H9 (cell line): ENCODE measurements around the gene PXDN. TPM values are rescaled to one million over a fixed set of nuclear protein-coding genes. Genes with fewer than 3 reads are reported as not detected.

Source experiments
- DNase-seq: peaks from one replicate; pipeline ENCODE4 v3.0.0-alpha.2; 2017
- H2AFZ ChIP-seq: one replicate; pipeline ENCODE4 v1.6.1; 2013; ENCODE audit warnings: mild to moderate bottlenecking, low read length, control low read depth, moderate library complexity
- H2AK5ac ChIP-seq: 2 replicates; pipeline ENCODE4 v1.6.1; 2013; ENCODE audit warnings: low read length, control low read depth, mixed read lengths; ENCODE audit not compliant: insufficient read length
- H2BK120ac ChIP-seq: one replicate; pipeline ENCODE4 v1.6.1; 2013; ENCODE audit warnings: low read depth, mild to moderate bottlenecking, low read length, control low read depth, inconsistent platforms; ENCODE audit not compliant: poor library complexity, severe bottlenecking
- H2BK12ac ChIP-seq: 2 replicates; pipeline ENCODE4 v1.6.1; 2013; ENCODE audit warnings: low read length, control low read depth, mixed read lengths, low read depth; ENCODE audit not compliant: insufficient read length
- H2BK15ac ChIP-seq: 2 replicates; pipeline ENCODE4 v1.6.1; 2013; ENCODE audit warnings: low read depth, low read length, control low read depth
- H2BK20ac ChIP-seq: one replicate; pipeline ENCODE4 v1.6.1; 2013; ENCODE audit warnings: low read depth, mild to moderate bottlenecking, low read length, control low read depth, inconsistent platforms; ENCODE audit not compliant: poor library complexity, severe bottlenecking
- H2BK5ac ChIP-seq: 2 replicates; pipeline ENCODE4 v1.6.1; 2013; ENCODE audit warnings: low read length, control low read depth, mixed read lengths; ENCODE audit not compliant: insufficient read length
- H3K14ac ChIP-seq: 2 replicates; pipeline ENCODE4 v1.6.1; 2013; ENCODE audit warnings: low read length, control low read depth; ENCODE audit not compliant: insufficient read depth
- H3K18ac ChIP-seq: 2 replicates; pipeline ENCODE4 v1.6.1; 2013; ENCODE audit warnings: low read depth, mild to moderate bottlenecking, mixed read lengths, low read length, control low read depth; ENCODE audit not compliant: insufficient read length
- H3K23ac ChIP-seq: 2 replicates; pipeline ENCODE4 v1.6.1; 2013; ENCODE audit warnings: low read length, control low read depth, mixed read lengths, low read depth; ENCODE audit not compliant: insufficient read length
- H3K23me2 ChIP-seq: 2 replicates; pipeline ENCODE4 v1.6.1; 2013; ENCODE audit warnings: low read depth, mild to moderate bottlenecking, mixed read lengths, low read length, control low read depth; ENCODE audit not compliant: insufficient read length, poor library complexity, severe bottlenecking
- H3K27ac ChIP-seq: 2 replicates; pipeline ENCODE4 v1.5.1; 2013; ENCODE audit warnings: low read length, control low read depth, mixed read lengths, low read depth; ENCODE audit not compliant: insufficient read length
- H3K27me3 ChIP-seq: 2 replicates; pipeline ENCODE4 v1.6.1; 2013; ENCODE audit warnings: low read length, control low read depth, inconsistent platforms; ENCODE audit not compliant: insufficient read depth
- H3K4ac ChIP-seq: 2 replicates; pipeline ENCODE4 v1.6.1; 2013; ENCODE audit warnings: low read depth, mild to moderate bottlenecking, control low read depth, inconsistent platforms, low read length, moderate library complexity
- H3K4me1 ChIP-seq: 2 replicates; pipeline ENCODE4 v1.6.1; 2013; ENCODE audit warnings: low read length, control low read depth, inconsistent platforms; ENCODE audit not compliant: insufficient read depth
- H3K4me2 ChIP-seq: 2 replicates; pipeline ENCODE4 v1.6.1; 2013; ENCODE audit warnings: low read length, control low read depth, mixed read lengths; ENCODE audit not compliant: insufficient read length, insufficient read depth
- H3K56ac ChIP-seq: 2 replicates; pipeline ENCODE4 v1.6.1; 2013; ENCODE audit warnings: low read depth, mild to moderate bottlenecking, mixed read lengths, low read length, control low read depth; ENCODE audit not compliant: insufficient read length
- H3K79me1 ChIP-seq: 2 replicates; pipeline ENCODE4 v1.6.1; 2013; ENCODE audit warnings: low read depth, mild to moderate bottlenecking, moderate library complexity, low read length, control low read depth, inconsistent platforms; ENCODE audit not compliant: insufficient read depth, poor library complexity, severe bottlenecking
- H3K79me2 ChIP-seq: 2 replicates; pipeline ENCODE4 v1.6.1; 2013; ENCODE audit warnings: low read length, control low read depth, inconsistent platforms; ENCODE audit not compliant: insufficient read depth
- H3K9ac ChIP-seq: 2 replicates; pipeline ENCODE4 v1.6.1; 2013; ENCODE audit warnings: low read length, control low read depth, mixed read lengths; ENCODE audit not compliant: insufficient read length; ENCODE audit errors: extremely low read depth
- H3K9me3 ChIP-seq: one replicate; pipeline ENCODE4 v1.6.1; 2013; ENCODE audit warnings: low read depth, low read length, inconsistent platforms; ENCODE audit not compliant: control insufficient read depth
- H3T11ph ChIP-seq: one replicate; pipeline ENCODE4 v1.6.1; 2013; ENCODE audit warnings: mild to moderate bottlenecking, low read length, control low read depth, inconsistent platforms
- H4K20me1 ChIP-seq: one replicate; pipeline ENCODE4 v1.6.1; 2013; ENCODE audit not compliant: control insufficient read depth, insufficient read length, insufficient read depth
- H4K5ac ChIP-seq: 2 replicates; pipeline ENCODE4 v1.6.1; 2013; ENCODE audit warnings: low read depth, mild to moderate bottlenecking, mixed read lengths, low read length, control low read depth; ENCODE audit not compliant: insufficient read length
- H4K8ac ChIP-seq: replicated peaks from 2 replicates; pipeline ENCODE4 v1.6.1; 2013; ENCODE audit warnings: low read length, control low read depth, mixed read lengths, low read depth; ENCODE audit not compliant: insufficient read length
- H4K91ac ChIP-seq: 2 replicates; pipeline ENCODE4 v1.6.1; 2013; ENCODE audit warnings: low read depth, mild to moderate bottlenecking, moderate library complexity, mixed read lengths, low read length, control low read depth; ENCODE audit not compliant: insufficient read length
- H3K27ac Mint-ChIP-seq, 3 experiments: 2 replicates in 2 of 3; 3 replicates in 1 of 3; pipeline ENCODE4 v1.8.0; 2020 to 2021; ENCODE audit warnings: mixed read lengths in 3 of 3, mild to moderate bottlenecking in 1 of 3, moderate library complexity in 1 of 3
- H3K27me3 Mint-ChIP-seq: 2 replicates; pipeline ENCODE4 v1.8.0; 2021; ENCODE audit warnings: low read depth, mild to moderate bottlenecking, moderate library complexity, mixed read lengths
- H3K36me3 Mint-ChIP-seq, 3 experiments: 2 replicates in 2 of 3; 3 replicates in 1 of 3; pipeline ENCODE4 v1.8.0; 2020 to 2021; ENCODE audit warnings: low read depth in 3 of 3, mixed read lengths in 3 of 3; ENCODE audit not compliant: insufficient read depth in 1 of 3
- H3K4me1 Mint-ChIP-seq, 2 experiments: 2 replicates each; pipeline ENCODE4 v1.8.0; 2020; ENCODE audit warnings: mixed read lengths in 2 of 2
- H3K4me3 Mint-ChIP-seq, 2 experiments: 2 replicates in 1 of 2; 3 replicates in 1 of 2; pipeline ENCODE4 v1.8.0; 2020 to 2021; ENCODE audit warnings: mild to moderate bottlenecking in 2 of 2, mixed read lengths in 2 of 2, moderate library complexity in 1 of 2
- H3K9me3 Mint-ChIP-seq, 2 experiments: 2 replicates in 1 of 2; 3 replicates in 1 of 2; pipeline ENCODE4 v1.8.0; 2020; ENCODE audit warnings: mild to moderate bottlenecking in 2 of 2, mixed read lengths in 2 of 2, moderate library complexity in 1 of 2
- WGBS: extraction: QIAGEN DNeasy Blood & Tissue Kit; methylation state at CpG from one replicate; pipeline ENCODE4 v1.1.7; 2013; ENCODE audit warnings: missing lambda C conversion rate, low lambda C conversion rate, mixed read lengths; ENCODE audit not compliant: insufficient read length; ENCODE audit errors: extremely low coverage; 5-methylcytosine and 5-hydroxymethylcytosine counted together
- total RNA-seq: library from RNA; stranded (reverse); gene quantifications from 2 replicates; pipeline ENCODE4 v1.2.1, GENCODE V29; 2021
- TF ChIP-seq, protein P1 (sequence below): fragments of 200-600 bp; sonication (generic); conservative IDR thresholded peaks from 3 replicates; pipeline ENCODE4 v1.8.0; 2021; ENCODE audit warnings: antibody characterized with exemption, mild to moderate bottlenecking

The PXDN gene
- total RNA-seq, 1 experiment from 2014 or later: 146 TPM

DNA sequence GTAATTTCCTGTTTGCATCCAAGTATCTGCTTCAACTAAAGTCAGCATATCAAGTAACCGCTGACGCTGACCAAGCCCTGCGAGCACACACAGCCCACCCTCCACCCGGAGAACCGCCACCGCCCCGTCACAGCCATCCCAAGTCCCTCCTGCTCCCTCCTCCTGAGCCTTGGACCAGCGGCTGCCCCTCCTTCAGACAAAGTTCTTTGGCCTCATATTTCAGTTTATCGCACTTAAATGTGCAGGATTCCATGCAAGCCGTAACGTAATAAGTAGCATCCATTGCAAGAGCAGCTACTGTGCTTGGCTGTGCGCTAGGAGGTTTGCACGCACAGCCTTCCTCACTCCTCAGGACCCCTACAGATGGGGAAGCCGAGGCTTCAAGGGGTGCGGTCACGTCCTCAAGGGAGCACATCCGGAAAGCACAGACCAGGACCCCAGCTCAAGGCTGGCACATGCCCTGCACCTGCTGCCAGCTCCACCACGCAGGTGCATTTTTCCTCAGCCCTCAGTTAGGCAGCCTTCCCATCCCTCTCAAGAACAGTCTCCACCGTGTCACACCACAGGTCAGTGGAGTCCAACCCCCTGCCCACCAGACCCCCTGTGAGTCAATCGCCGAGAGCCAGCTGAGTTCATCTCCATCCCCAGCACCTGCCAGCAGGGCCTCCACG is 17.1 kb downstream of the PXDN start:
- Mint-ChIP-seq H3K4me1 (peaks cover 51 to 53% of the 10 kb centered on the region in 2 experiments), H3K27ac (peak overlapping the region in 1 of 3 experiments; percentile 50; a peak in 3 of 7 replicates)

More for the DNA sequence above, 17.1 kb downstream of the PXDN start:
- no peaks in the 10 kb centered on the region for H3K27me3 Mint-ChIP-seq
- no peak overlapping the region for H4K8ac ChIP-seq
- H2BK120ac ChIP-seq: no peak overlapping the region
- no peak overlapping the region for H2BK15ac ChIP-seq
- no peak overlapping the region for H2AK5ac ChIP-seq
- no peak overlapping the region for H2BK12ac ChIP-seq
- WGBS: no CpG with 5 or more reads among the region's 22 CpGs
- no peak overlapping the region for H3K4me3 Mint-ChIP-seq
- peaks cover 2 to 3% (median 3%) of the 10 kb centered on the region in 3 experiments; a peak in 3 of 7 replicates for H3K36me3 Mint-ChIP-seq
- TF ChIP-seq, protein P1, sequence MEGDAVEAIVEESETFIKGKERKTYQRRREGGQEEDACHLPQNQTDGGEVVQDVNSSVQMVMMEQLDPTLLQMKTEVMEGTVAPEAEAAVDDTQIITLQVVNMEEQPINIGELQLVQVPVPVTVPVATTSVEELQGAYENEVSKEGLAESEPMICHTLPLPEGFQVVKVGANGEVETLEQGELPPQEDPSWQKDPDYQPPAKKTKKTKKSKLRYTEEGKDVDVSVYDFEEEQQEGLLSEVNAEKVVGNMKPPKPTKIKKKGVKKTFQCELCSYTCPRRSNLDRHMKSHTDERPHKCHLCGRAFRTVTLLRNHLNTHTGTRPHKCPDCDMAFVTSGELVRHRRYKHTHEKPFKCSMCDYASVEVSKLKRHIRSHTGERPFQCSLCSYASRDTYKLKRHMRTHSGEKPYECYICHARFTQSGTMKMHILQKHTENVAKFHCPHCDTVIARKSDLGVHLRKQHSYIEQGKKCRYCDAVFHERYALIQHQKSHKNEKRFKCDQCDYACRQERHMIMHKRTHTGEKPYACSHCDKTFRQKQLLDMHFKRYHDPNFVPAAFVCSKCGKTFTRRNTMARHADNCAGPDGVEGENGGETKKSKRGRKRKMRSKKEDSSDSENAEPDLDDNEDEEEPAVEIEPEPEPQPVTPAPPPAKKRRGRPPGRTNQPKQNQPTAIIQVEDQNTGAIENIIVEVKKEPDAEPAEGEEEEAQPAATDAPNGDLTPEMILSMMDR: no peak
- no peak overlapping the region for H4K5ac ChIP-seq
- H3K9ac ChIP-seq: no peak overlapping the region
- no peaks in the 10 kb centered on the region for H4K20me1 ChIP-seq
- no peak overlapping the region for H2AFZ ChIP-seq
- no peaks in the 10 kb centered on the region for H3K23me2 ChIP-seq
- H3K79me2 ChIP-seq: peaks cover 22% of the 10 kb centered on the region; the same call in 1 of the 2 replicates
- no peak overlapping the region for H4K91ac ChIP-seq
- H3K18ac ChIP-seq: no peak overlapping the region
- no peak overlapping the region for H3K4ac ChIP-seq
- no peak overlapping the region for H3K4me2 ChIP-seq
- no peak overlapping the region for H3K23ac ChIP-seq
- no peaks in the 10 kb centered on the region for H3K27me3 ChIP-seq
- peaks cover 5% of the 10 kb centered on the region; the same call in 1 of the 2 replicates for H3K4me1 ChIP-seq
- H3K56ac ChIP-seq: no peak overlapping the region
- H2BK5ac ChIP-seq: no peak overlapping the region
- no peak for DNase-seq
- H3K14ac ChIP-seq: no peak overlapping the region; the same call in 1 of the 2 replicates
- no peak overlapping the region for H3T11ph ChIP-seq
- no peak overlapping the region for H3K27ac ChIP-seq
- H3K79me1 ChIP-seq: no peaks in the 10 kb centered on the region
- H3K9me3 ChIP-seq: no peaks in the 10 kb centered on the region
- H2BK20ac ChIP-seq: no peak overlapping the region
- H3K9me3 Mint-ChIP-seq: no peaks in the 10 kb centered on the region
